Kidney (tissue), 14 donors: ENCODE results near the gene PCDHGA2. TPM values are rescaled to one million over a fixed set of nuclear protein-coding genes. Genes with fewer than 3 reads are reported as not detected.
"Not testable (repeated sequence)": the region's sequence is repeated elsewhere in the genome, so short reads cannot be mapped to it uniquely, and the experiment has no call there.

Experiments
- DNase-seq, 5 donors: peaks; one replicate each; pipeline ENCODE4 v3.0.0-alpha.2; 2013 to 2020
- FAIRE-seq: peaks from 2 replicates; lab custom pipeline; 2012; peaks lifted over from hg19 to GRCh38; lab: Jason Lieb, UNC
- H3K27ac ChIP-seq, 2 donors: one replicate each; pipeline ENCODE4 v1.7.0; 2013; ENCODE audit warnings: low read depth in 2 of 2, low read length in 2 of 2, inconsistent platforms in 1 of 2
- H3K27me3 ChIP-seq: one replicate; pipeline ENCODE4 v1.7.1; 2013; ENCODE audit warnings: low read length, inconsistent platforms; ENCODE audit not compliant: control insufficient read depth, insufficient read depth
- H3K36me3 ChIP-seq, 3 donors: one replicate each; pipeline versions ENCODE4 v1.7.0 to v1.7.1; 2013; ENCODE audit warnings: low read length in 3 of 3, control low read depth in 1 of 3, inconsistent platforms in 1 of 3; ENCODE audit not compliant: insufficient read depth in 3 of 3, control insufficient read depth in 2 of 3
- H3K4me1 ChIP-seq, 3 donors: one replicate each; pipeline versions ENCODE4 v1.7.0 to v1.7.1; 2013; ENCODE audit warnings: low read length in 3 of 3, inconsistent platforms in 1 of 3, low read depth in 1 of 3; ENCODE audit not compliant: control insufficient read depth in 2 of 3, insufficient read depth in 2 of 3
- H3K4me3 ChIP-seq, 3 donors: one replicate each; pipeline versions ENCODE4 v1.7.0 to v1.8.1; 2013; ENCODE audit warnings: low read length in 3 of 3, control low read depth in 1 of 3, inconsistent platforms in 1 of 3
- H3K9ac ChIP-seq, 3 donors: one replicate each; pipeline versions ENCODE4 v1.7.0 to v1.7.1; 2013; ENCODE audit warnings: low read length in 3 of 3, control low read depth in 1 of 3, inconsistent platforms in 1 of 3
- H3K9me3 ChIP-seq, 3 donors: one replicate each; pipeline versions ENCODE4 v1.7.0 to v1.7.1; 2013; ENCODE audit warnings: low read length in 3 of 3, control low read depth in 1 of 3, inconsistent platforms in 1 of 3; ENCODE audit not compliant: control insufficient read depth in 2 of 3, insufficient read depth in 1 of 3
- intact Hi-C: fragments of 100-400 bp; cut with DNase I; formaldehyde crosslinking; loops from one replicate; pipeline ENCODE4 v1.11.1; 2022
- polyA plus RNA-seq: library from polyadenylated mRNA; stranded (reverse); fragments of 350-450 nt; fragmentation: Illumina TruSeq; extraction: RNeasy Lipid Tissue Mini Kit (QIAGEN cat#74804); gene quantifications from one replicate; pipeline ENCODE4 v1.2.3, GENCODE V29; 2014; ENCODE audit warnings: low read depth, low replicate concordance; ENCODE audit not compliant: insufficient read depth
- total RNA-seq: library from RNA; stranded (reverse); fragmentation: NEBNext Ultra II Directional; extraction: Animal tissue kit (Norgen Biotek cat#: 25700); gene quantifications from one replicate; pipeline ENCODE4 v1.2.1, GENCODE V29; 2021
- TF ChIP-seq, protein P1 (sequence below): IDR thresholded peaks from 3 replicates; pipeline ENCODE4 v1.5.1; 2012; ENCODE audit warnings: mild to moderate bottlenecking, moderate library complexity, borderline replicate concordance; ENCODE audit not compliant: insufficient read depth; ENCODE audit errors: extremely low read depth
- donor health status: control.
- donor health status: control.
- donor health status: control.
- donor health status: control.
- donor health status: control.
- donor health status: DM: yes; HTN: yes; CAD: no.
- donor health status: Normal renal cell carcinoma (clear cell type).

The PCDHGA2 gene
- total and polyA plus RNA-seq, 2 donors from 2014 or later: 0.73 to 4.7 TPM

- no peak for FAIRE-seq
Observed at GRCh38 chr5:141306630-141307029, 31.9 kb upstream of the PCDHGA2 start.

GRCh38 chr5:141313711-141314110, 24.8 kb upstream of the PCDHGA2 start:
- no peaks in the 10 kb centered on the region for H3K4me1 ChIP-seq
- H3K27me3 ChIP-seq: no peaks in the 10 kb centered on the region
- intact Hi-C loops: no loop called here
- H3K9ac ChIP-seq: no peak overlapping the region
- no peak for DNase-seq
- TF ChIP-seq, protein P1, sequence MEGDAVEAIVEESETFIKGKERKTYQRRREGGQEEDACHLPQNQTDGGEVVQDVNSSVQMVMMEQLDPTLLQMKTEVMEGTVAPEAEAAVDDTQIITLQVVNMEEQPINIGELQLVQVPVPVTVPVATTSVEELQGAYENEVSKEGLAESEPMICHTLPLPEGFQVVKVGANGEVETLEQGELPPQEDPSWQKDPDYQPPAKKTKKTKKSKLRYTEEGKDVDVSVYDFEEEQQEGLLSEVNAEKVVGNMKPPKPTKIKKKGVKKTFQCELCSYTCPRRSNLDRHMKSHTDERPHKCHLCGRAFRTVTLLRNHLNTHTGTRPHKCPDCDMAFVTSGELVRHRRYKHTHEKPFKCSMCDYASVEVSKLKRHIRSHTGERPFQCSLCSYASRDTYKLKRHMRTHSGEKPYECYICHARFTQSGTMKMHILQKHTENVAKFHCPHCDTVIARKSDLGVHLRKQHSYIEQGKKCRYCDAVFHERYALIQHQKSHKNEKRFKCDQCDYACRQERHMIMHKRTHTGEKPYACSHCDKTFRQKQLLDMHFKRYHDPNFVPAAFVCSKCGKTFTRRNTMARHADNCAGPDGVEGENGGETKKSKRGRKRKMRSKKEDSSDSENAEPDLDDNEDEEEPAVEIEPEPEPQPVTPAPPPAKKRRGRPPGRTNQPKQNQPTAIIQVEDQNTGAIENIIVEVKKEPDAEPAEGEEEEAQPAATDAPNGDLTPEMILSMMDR: no peak
- FAIRE-seq: no peak
- H3K36me3 ChIP-seq: peaks cover 0 to 6% (median 3%) of the 10 kb centered on the region in 3 donors
- no peak overlapping the region for H3K4me3 ChIP-seq
- peaks cover 4 to 76% (median 43%) of the 10 kb centered on the region in 3 donors for H3K9me3 ChIP-seq
- H3K27ac ChIP-seq: no peak overlapping the region

More at GRCh38 chr5:141306630-141307029, 31.9 kb upstream of the PCDHGA2 start:
- H3K4me1 ChIP-seq: no peaks in the 10 kb centered on the region
- TF ChIP-seq, protein P1: no peak
- no peaks in the 10 kb centered on the region for H3K36me3 ChIP-seq
- H3K9ac ChIP-seq: no peak overlapping the region
- no peak overlapping the region for H3K4me3 ChIP-seq
- H3K27ac ChIP-seq: no peak overlapping the region
- DNase-seq: no peak
- peaks cover 0 to 65% (median 3%) of the 10 kb centered on the region in 3 donors for H3K9me3 ChIP-seq
- H3K27me3 ChIP-seq: no peaks in the 10 kb centered on the region
- intact Hi-C loops: no loop called here

DNA sequence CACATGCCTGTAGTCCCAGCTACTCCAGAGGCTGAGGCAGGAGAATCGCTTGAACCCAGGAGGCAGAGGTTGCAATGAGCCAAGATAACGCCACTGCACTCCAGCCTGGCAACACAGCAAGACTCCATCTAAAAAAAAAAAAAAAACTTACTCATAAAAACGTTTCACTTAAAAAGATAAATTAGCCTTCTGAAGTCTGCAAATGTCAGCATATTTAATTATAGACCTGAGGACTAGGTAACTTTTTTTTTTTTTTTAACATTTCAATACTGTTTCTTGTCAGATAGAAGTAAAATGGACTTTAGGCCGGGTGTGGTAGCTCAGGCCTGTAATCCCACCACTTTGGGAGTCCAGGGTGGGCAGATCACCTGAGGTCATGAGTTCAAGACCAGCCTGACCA, 21.6 kb upstream of the PCDHGA2 start:
- H3K27me3 ChIP-seq, H3K9ac ChIP-seq, FAIRE-seq, DNase-seq, intact Hi-C loops, H3K4me1 ChIP-seq, H3K27ac ChIP-seq, H3K4me3 ChIP-seq: not testable (repeated sequence)
- H3K36me3 ChIP-seq: peaks cover 0 to 12% (median 11%) of the 10 kb centered on the region in 3 donors
- peaks cover 17 to 80% (median 54%) of the 10 kb centered on the region in 3 donors for H3K9me3 ChIP-seq

DNA sequence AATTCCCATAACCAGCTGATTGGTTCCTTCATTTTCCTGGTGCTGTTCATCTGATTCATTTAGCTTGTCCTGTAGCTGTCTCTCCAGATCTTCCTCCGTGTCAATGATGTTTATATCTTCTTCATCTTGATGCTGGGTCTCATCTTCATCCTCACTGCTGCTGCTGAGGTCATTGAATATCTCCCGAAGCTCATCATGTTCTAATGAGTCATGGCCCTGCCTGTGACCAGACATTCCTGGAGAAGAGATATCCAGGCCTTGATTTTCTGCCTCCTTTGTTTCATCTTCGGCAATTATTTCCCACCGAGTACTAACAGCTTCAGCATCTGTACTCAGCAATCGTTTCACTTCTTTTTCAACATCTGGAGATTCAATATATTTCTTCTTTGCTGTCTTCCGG, 19.4 kb upstream of the PCDHGA2 start:
- peaks cover 0 to 12% (median 11%) of the 10 kb centered on the region in 3 donors for H3K36me3 ChIP-seq
- H3K9ac ChIP-seq: no peak overlapping the region
- DNase-seq (no peak), FAIRE-seq (no peak)
- no peaks in the 10 kb centered on the region for H3K27me3 ChIP-seq
- H3K9me3 ChIP-seq: peaks cover 17 to 61% (median 49%) of the 10 kb centered on the region in 3 donors
- H3K27ac ChIP-seq: no peak overlapping the region
- intact Hi-C loops: no loop called here
- H3K4me1 ChIP-seq: peaks cover 0 to 3% (median 2%) of the 10 kb centered on the region in 3 donors
- peak overlapping the region; percentile 23 to 96 (median 88) for H3K4me3 ChIP-seq
- TF ChIP-seq, protein P1: no peak
